Pancreas (tissue), 10 donors: ENCODE measurements around the gene ASTN2. TPM values are rescaled to one million over a fixed set of nuclear protein-coding genes. Genes with fewer than 3 reads are reported as not detected.

Experiments
- ATAC-seq, 4 donors: fragments of 200-7000 bp; cut with Tn5 transposase; one replicate each; pipeline versions ENCODE4 v1.8.0 to v1.9.1; 2020; ENCODE audit warnings: mild to moderate bottlenecking in 4 of 4, moderate library complexity in 4 of 4
- DNase-seq, 6 donors: peaks; one replicate each; pipeline ENCODE4 v3.0.0-alpha.2; 2020
- FAIRE-seq: peaks from 2 replicates; lab custom pipeline; 2012; peaks lifted over from hg19 to GRCh38; lab: Jason Lieb, UNC
- H3K27ac ChIP-seq, 4 donors: fragments of 200-600 bp; sonication (generic); 1 replicate in 3 of 4; 2 replicates in 1 of 4; pipeline versions ENCODE4 v1.5.0 to v1.8.0; 2020
- H3K27me3 ChIP-seq, 4 donors: fragments of 200-600 bp; one replicate each; pipeline ENCODE4 v1.8.0; 2021
- H3K36me3 ChIP-seq, 3 donors: fragments of 200-600 bp; sonication (generic) in 1 of 3; one replicate each; pipeline versions ENCODE4 v1.5.0 to v1.8.0; 2020 to 2021
- H3K4me1 ChIP-seq, 3 donors: fragments of 200-600 bp; one replicate each; pipeline ENCODE4 v1.8.0; 2021
- H3K4me3 ChIP-seq, 4 donors: fragments of 200-600 bp; sonication (generic) in 2 of 4; one replicate each; pipeline versions ENCODE4 v1.5.0 to v1.8.0; 2020 to 2021
- H3K9me3 ChIP-seq, 4 donors: fragments of 200-600 bp; one replicate each; pipeline ENCODE4 v1.8.0; 2021
- CTCF ChIP-seq, 4 donors: fragments of 200-600 bp; sonication (generic) in 3 of 4; IDR thresholded peaks; one replicate each; pipeline versions ENCODE4 v1.5.0 to v1.8.0; 2021; ENCODE audit warnings: antibody characterized with exemption in 4 of 4
- WGBS, 2 donors: extraction: QIAGEN DNeasy Blood & Tissue Kit; methylation state at CpG; one replicate each; pipeline ENCODE4 v1.1.7; 2013; 5-methylcytosine and 5-hydroxymethylcytosine counted together
- intact Hi-C, 3 donors: fragments of 100-400 bp; cut with DNase I; formaldehyde crosslinking; loops; one replicate each; pipeline versions ENCODE4 v1.11.1 to v1.14.2; 2022
- polyA plus RNA-seq, 2 donors: library from polyadenylated mRNA; stranded (reverse); fragments of 200-250 nt; gene quantifications; one replicate each; pipeline ENCODE4 v1.2.3, GENCODE V29; 2013
- total RNA-seq, 6 donors: library from RNA; stranded (reverse); fragmentation: NEBNext Ultra II Directional in 4 of 6; extraction: Animal tissue kit (Norgen Biotek cat#: 25700) in 4 of 6; gene quantifications; one replicate each; pipeline versions ENCODE4 v1.2.1 to v1.2.4, GENCODE V29; 2021 to 2023
- donor health status: healthy with polysubstance abuse.
- donor health status: DM: no; HTN: no; CAD: no; lungs with moderate emphysema.
- donor health status: DM: no; HTN: no; CAD: no.
- donor health status: control.
- donor health status: control.
- donor health status: Bipolar disorder and iron deficiency.
- donor health status: DM: yes; HTN: yes; CAD: no.
- donor health status: DM: no; HTN: no; CAD: no.
- donor health status: DM: no; HTN: no; CAD: no.
- donor health status: DM: yes; HTN: yes; CAD: no.

ASTN2 gene
- total and polyA plus RNA-seq, 8 donors = 1.3 to 11.9 (median 6.7) TPM

GRCh38 chr9:117412841-117413240, 2.0 kb downstream of the ASTN2 start:
- intact Hi-C loops = loop anchor here in 1 of 3 donors (10.0 kb wide), 1 partner anchor 168 kb away; no protein-coding TSS in a partner anchor
- FAIRE-seq (no peak), ATAC-seq (peak in 1 of 4 donors; percentile 2), DNase-seq (peak in 2 of 6 donors; percentile 15 to 66)
- no peaks in the 10 kb centered on the region for H3K27me3 ChIP-seq
- peaks cover 0 to 4% (median 4%) of the 10 kb centered on the region in 3 donors for H3K4me1 ChIP-seq
- TF ChIP-seq CTCF (IDR thresholded peaks at IDR 0.05) = no peak
- no peaks in the 10 kb centered on the region for H3K9me3 ChIP-seq
- peak overlapping the region in 2 of 4 donors; percentile 55 to 65 for H3K4me3 ChIP-seq
- no peaks in the 10 kb centered on the region for H3K36me3 ChIP-seq
- H3K27ac ChIP-seq = no peak overlapping the region
- 18 to 22% methylated on average over 23 to 24 of the region's 24 CpGs for WGBS, 2 donors

GRCh38 chr9:117412006-117412715, 2.7 kb downstream of the ASTN2 start:
- H3K4me1 ChIP-seq = peaks cover 0 to 4% (median 4%) of the 10 kb centered on the region in 3 donors
- H3K27ac ChIP-seq = no peak overlapping the region
- DNase-seq (peak in 3 of 6 donors; percentile 30 to 60 (median 56)), ATAC-seq (peak; percentile 34 to 37 (median 35)), FAIRE-seq (no peak)
- 31 to 34% methylated on average over 17 of the region's 17 CpGs for WGBS, 2 donors
- intact Hi-C loops = loop anchor here in 1 of 3 donors (10.0 kb wide), 1 partner anchor 167 kb away; no protein-coding TSS in a partner anchor
- no peaks in the 10 kb centered on the region for H3K27me3 ChIP-seq
- no peaks in the 10 kb centered on the region for H3K9me3 ChIP-seq
- no peak for TF ChIP-seq CTCF (IDR thresholded peaks at IDR 0.05)
- no peaks in the 10 kb centered on the region for H3K36me3 ChIP-seq
- H3K4me3 ChIP-seq = no peak overlapping the region

- Histone ChIP-seq H3K27ac (no peak overlapping the region), H3K4me3 (no peak overlapping the region), H3K4me1 (peaks cover 0 to 4% (median 4%) of the 10 kb centered on the region in 3 donors), H3K9me3 (no peaks in the 10 kb centered on the region), H3K36me3 (no peaks in the 10 kb centered on the region), H3K27me3 (no peaks in the 10 kb centered on the region)
- DNase-seq (peak; percentile 64 to 80 (median 68)), ATAC-seq (peak; percentile 81 to 87 (median 86)), FAIRE-seq (no peak)
- intact Hi-C loops = loop anchor here in 1 of 3 donors (10.0 kb wide), 1 partner anchor 167 kb away; no protein-coding TSS in a partner anchor
- WGBS, 2 donors = 4 to 5% methylated on average over 4 of the region's 4 CpGs
- peak; percentile 67 to 77 (median 69) for TF ChIP-seq CTCF (IDR thresholded peaks at IDR 0.05)
Observed at GRCh38 chr9:117411547-117411946, 3.3 kb downstream of the ASTN2 start.

GRCh38 chr9:117409321-117409720, 5.5 kb downstream of the ASTN2 start:
- ATAC-seq (no peak), FAIRE-seq (no peak), DNase-seq (no peak)
- Histone ChIP-seq H3K9me3 (no peaks in the 10 kb centered on the region), H3K4me1 (peaks cover 0 to 4% (median 4%) of the 10 kb centered on the region in 3 donors), H3K4me3 (no peak overlapping the region), H3K27ac (no peak overlapping the region), H3K36me3 (no peaks in the 10 kb centered on the region), H3K27me3 (no peaks in the 10 kb centered on the region)
- 73 to 86% methylated on average over 5 of the region's 5 CpGs for WGBS, 2 donors
- no peak for TF ChIP-seq CTCF (IDR thresholded peaks at IDR 0.05)
- intact Hi-C loops = no loop called here
